Measurements from ENCODE around the gene CELSR1. TPM values are rescaled to one million over a fixed set of nuclear protein-coding genes. Genes with fewer than 3 reads are reported as not detected.

Gene CELSR1
- total RNA-seq, 1 donor from 2014 or later, result 0.27 TPM

DNA sequence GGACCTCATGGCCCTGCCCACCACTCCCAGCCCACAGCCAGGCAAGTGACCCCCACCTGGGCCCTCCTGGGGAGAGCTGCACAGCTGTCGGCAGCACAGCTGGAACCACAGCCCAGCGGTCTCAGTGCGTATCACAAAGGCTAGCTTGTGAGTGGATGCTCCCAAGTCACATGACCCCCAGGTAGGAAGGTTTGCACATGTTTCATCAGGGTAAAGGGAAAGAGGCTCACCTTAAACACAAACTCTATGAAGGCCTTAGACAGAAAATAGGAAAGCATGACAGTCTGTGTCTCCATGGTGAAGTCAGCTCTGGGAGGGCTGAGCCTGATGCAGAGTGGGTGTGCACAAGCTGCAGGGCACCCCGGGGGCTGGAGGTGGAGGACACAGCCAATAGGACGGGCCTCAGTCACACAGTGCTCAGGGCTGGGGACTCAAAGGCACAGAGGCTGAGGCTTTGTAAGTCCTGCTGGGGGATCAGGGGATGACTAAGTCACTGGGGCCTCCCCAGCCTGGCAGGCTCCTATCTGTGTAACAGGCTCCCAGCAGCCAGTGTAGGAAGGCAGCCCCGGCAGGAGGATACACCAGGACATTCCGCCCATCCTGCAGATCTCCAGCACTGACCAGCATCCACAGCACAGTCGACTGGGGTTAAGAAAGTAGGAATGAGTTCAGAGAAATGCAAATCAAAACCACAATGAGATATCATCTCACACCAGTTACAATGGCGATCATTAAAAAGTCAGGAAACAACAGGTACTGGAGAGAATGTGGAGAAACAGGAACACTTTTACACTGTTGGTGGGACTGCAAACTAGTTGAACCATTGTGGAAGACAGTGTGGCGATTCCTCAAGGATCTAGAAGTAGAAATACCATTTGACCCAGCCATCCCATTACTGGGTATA is 22.0 kb downstream of the CELSR1 start:
- Mint-ChIP-seq H3K27ac (ENCODE audit: unreplicated experiment) (no peak overlapping the region), H3K27me3 (ENCODE audit: unreplicated experiment) (no peaks in the 10 kb centered on the region), H3K9me3 (ENCODE audit: unreplicated experiment) (peaks cover 1% of the 10 kb centered on the region), H3K4me1 (ENCODE audit: low read depth, unreplicated experiment) (no peaks in the 10 kb centered on the region), H3K36me3 (ENCODE audit: unreplicated experiment) (no peaks in the 10 kb centered on the region), H3K4me3 (ENCODE audit: unreplicated experiment) (no peak overlapping the region)
- no peak for DNase-seq
- TF ChIP-seq, protein P1, sequence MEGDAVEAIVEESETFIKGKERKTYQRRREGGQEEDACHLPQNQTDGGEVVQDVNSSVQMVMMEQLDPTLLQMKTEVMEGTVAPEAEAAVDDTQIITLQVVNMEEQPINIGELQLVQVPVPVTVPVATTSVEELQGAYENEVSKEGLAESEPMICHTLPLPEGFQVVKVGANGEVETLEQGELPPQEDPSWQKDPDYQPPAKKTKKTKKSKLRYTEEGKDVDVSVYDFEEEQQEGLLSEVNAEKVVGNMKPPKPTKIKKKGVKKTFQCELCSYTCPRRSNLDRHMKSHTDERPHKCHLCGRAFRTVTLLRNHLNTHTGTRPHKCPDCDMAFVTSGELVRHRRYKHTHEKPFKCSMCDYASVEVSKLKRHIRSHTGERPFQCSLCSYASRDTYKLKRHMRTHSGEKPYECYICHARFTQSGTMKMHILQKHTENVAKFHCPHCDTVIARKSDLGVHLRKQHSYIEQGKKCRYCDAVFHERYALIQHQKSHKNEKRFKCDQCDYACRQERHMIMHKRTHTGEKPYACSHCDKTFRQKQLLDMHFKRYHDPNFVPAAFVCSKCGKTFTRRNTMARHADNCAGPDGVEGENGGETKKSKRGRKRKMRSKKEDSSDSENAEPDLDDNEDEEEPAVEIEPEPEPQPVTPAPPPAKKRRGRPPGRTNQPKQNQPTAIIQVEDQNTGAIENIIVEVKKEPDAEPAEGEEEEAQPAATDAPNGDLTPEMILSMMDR (IDR thresholded peaks at IDR 0.05; ENCODE audit: partially characterized antibody, unreplicated experiment), result no peak

DNA sequence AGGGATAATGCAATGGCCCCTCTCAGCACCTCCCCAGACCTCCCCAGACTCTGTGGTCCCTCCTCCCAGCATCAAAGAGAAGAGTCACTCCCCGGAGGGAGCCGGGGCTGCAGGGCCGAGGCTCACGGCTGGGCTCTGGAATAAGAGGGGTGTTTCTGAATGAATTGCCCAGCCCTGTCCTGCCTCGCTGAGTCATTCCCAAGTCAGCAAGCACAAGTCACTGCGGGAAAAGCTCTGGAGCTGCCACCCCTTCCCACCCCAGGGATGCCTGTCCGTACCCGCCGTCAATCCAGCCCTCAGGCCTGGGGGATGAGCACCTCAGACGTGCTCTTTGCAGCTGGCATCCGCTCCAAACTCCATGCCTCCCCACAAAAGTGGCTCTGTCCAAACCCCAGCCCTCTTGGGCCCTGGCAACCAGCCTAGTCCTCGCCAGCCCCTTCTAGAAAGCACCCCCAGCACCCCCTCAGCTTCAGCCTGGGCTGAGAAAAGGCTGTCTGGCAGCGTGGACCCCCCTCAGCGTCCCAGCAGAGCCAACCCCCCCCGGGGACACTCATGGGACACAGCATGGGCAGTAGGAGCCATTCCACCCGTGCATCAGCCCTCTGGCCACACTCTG is 22.7 kb downstream of the CELSR1 start:
- Mint-ChIP-seq H3K4me1 (ENCODE audit: low read depth, unreplicated experiment) (no peaks in the 10 kb centered on the region), H3K36me3 (ENCODE audit: unreplicated experiment) (no peaks in the 10 kb centered on the region), H3K27ac (ENCODE audit: unreplicated experiment) (no peak overlapping the region), H3K27me3 (ENCODE audit: unreplicated experiment) (no peaks in the 10 kb centered on the region), H3K9me3 (ENCODE audit: unreplicated experiment) (peaks cover 1% of the 10 kb centered on the region), H3K4me3 (ENCODE audit: unreplicated experiment) (no peak overlapping the region)
- DNase-seq, result no peak
- TF ChIP-seq, protein P1 (IDR thresholded peaks at IDR 0.05; ENCODE audit: partially characterized antibody, unreplicated experiment), result no peak

DNA sequence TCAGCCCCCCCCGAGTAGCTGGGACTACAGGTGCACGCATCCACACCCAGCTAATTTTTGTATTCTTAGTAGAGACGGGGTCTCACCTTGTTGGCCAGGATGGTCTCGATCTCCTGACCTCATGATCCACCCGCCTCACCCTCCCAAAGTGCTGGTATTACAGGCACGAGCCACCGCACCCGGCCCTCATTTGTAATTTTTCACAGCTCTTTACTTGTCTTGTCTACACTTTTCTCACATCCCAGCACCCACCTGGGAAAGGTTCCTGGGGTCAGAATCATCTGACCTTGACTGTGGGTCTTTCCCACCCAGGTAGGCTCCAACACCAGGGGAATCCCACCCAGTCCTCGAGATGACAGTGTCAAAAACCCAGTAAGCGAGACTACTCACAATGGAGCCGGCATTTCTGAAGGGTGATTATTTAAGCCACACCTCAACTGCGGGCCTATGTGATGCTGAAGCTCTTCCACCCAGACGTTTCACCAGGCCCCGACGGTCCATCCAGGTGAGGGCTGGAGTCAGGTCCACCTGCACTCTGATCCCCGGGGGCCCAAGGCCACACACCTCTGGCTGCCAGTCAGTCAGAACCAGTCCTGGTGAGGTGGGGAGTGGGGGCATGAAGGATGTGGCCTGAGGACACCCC is 23.4 kb downstream of the CELSR1 start:
- H3K36me3 Mint-ChIP-seq (ENCODE audit: unreplicated experiment), result no peaks in the 10 kb centered on the region

DNA sequence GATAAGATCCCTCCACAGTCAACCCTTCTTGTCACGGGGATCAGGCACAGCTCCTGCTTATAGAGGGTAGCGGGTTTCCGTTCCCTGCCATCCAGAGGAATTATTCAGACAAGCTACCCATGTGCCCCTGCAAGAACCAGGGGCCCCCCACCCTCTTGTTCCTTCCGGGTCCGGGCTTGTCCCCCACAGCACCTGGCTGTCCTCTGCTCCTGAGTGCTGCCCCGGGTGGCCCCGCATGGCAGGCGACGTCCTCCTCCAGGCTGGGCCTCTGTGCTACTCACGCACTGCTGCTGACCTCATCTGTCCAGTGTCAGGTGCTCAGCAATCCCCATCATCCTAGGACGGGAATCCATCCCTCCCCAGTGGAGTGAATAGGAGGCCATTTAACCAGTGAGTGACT is 24.7 kb downstream of the CELSR1 start:
- H3K9me3 Mint-ChIP-seq (ENCODE audit: unreplicated experiment), result peaks cover 1% of the 10 kb centered on the region

More for the DNA sequence above, 23.4 kb downstream of the CELSR1 start:
- no peak for DNase-seq
- TF ChIP-seq, protein P1 (IDR thresholded peaks at IDR 0.05; ENCODE audit: partially characterized antibody, unreplicated experiment), result no peak
- Mint-ChIP-seq H3K4me3 (ENCODE audit: unreplicated experiment) (no peak overlapping the region), H3K9me3 (ENCODE audit: unreplicated experiment) (peaks cover 1% of the 10 kb centered on the region), H3K27ac (ENCODE audit: unreplicated experiment) (no peak overlapping the region), H3K4me1 (ENCODE audit: low read depth, unreplicated experiment) (no peaks in the 10 kb centered on the region), H3K27me3 (ENCODE audit: unreplicated experiment) (no peaks in the 10 kb centered on the region)

More for the DNA sequence above, 24.7 kb downstream of the CELSR1 start:
- Mint-ChIP-seq H3K27ac (ENCODE audit: unreplicated experiment) (no peak overlapping the region), H3K4me1 (ENCODE audit: low read depth, unreplicated experiment) (no peaks in the 10 kb centered on the region), H3K4me3 (ENCODE audit: unreplicated experiment) (no peak overlapping the region), H3K36me3 (ENCODE audit: unreplicated experiment) (no peaks in the 10 kb centered on the region), H3K27me3 (ENCODE audit: unreplicated experiment) (no peaks in the 10 kb centered on the region)
- no peak for DNase-seq
- TF ChIP-seq, protein P1 (IDR thresholded peaks at IDR 0.05; ENCODE audit: partially characterized antibody, unreplicated experiment), result no peak

Data from glutamatergic neuron (in vitro differentiated cells).